K562 (cell line): ENCODE results near the gene MRPL28. TPM values are rescaled to one million over a fixed set of nuclear protein-coding genes. Genes with fewer than 3 reads are reported as not detected.

Source experiments
- CSDE1 ChIP-seq, 2 experiments: fragments of 450-650 bp; IDR thresholded peaks; 2 replicates each; pipeline ENCODE4 v1.6.1; 2016; ENCODE audit warnings: mild to moderate bottlenecking in 1 of 2
- CTBP1 ChIP-seq: fragments of 450-650 bp; IDR thresholded peaks from 2 replicates; pipeline ENCODE4 v1.6.1; 2016; ENCODE audit warnings: borderline replicate concordance
- HNRNPL ChIP-seq: fragments of 200-400 bp; formaldehyde crosslinking; IDR thresholded peaks from 2 replicates; pipeline ENCODE4 v1.6.1; 2017; ENCODE audit warnings: low read depth, mild to moderate bottlenecking, low read length
- POLR2AphosphoS5 ChIP-seq: IDR thresholded peaks from 2 replicates; pipeline ENCODE4 v1.6.1; 2011; ENCODE audit warnings: mild to moderate bottlenecking, low read depth, low read length, moderate library complexity; ENCODE audit not compliant: control insufficient read depth, insufficient read depth
- TAF9B ChIP-seq: fragments of 450-650 bp; IDR thresholded peaks from 2 replicates; pipeline ENCODE4 v1.6.1; 2018; ENCODE audit warnings: mild to moderate bottlenecking; ENCODE audit not compliant: partially characterized antibody
- ZC3H8 ChIP-seq: fragments of 450-650 bp; IDR thresholded peaks from 2 replicates; pipeline ENCODE4 v1.6.1; 2017
- polyA plus RNA-seq, 8 experiments: library from polyadenylated mRNA; depleted of rRNA in 4 of 8; stranded (reverse) in 5 of 8; unstranded in 3 of 8; fragments of >200 nt; fragmentation: Nextera tagmentation in 2 of 8; fragmentation: Illumina TruSeq in 1 of 8; extraction: Ambion mirVana in 2 of 8; extraction: Trizol in 1 of 8; gene quantifications; 2 replicates each; pipeline versions ENCODE4 v1.2.1 to v1.2.3, GENCODE V29; 2011 to 2014; ENCODE audit warnings: inconsistent platforms in 1 of 8, missing spikeins in 1 of 8
- total RNA-seq, 7 experiments: library from RNA; depleted of rRNA in 6 of 7; stranded (reverse); fragments of >200 nt in 6 of 7; fragmentation: Illumina TruSeq in 2 of 7; extraction: Trizol in 2 of 7; gene quantifications; 2 replicates each; pipeline versions ENCODE4 v1.2.1 to v1.2.3, GENCODE V29; 2011 to 2021; ENCODE audit warnings: low replicate concordance in 1 of 7
- TF ChIP-seq, protein P1 (sequence below): sonication (generic); formaldehyde crosslinking; IDR thresholded peaks from 2 replicates; pipeline ENCODE4 v1.8.1; 2023; ENCODE audit warnings: mild to moderate bottlenecking, missing genetic modification reagents
- TF ChIP-seq, protein P2 (sequence below): fragments of 450-650 bp; IDR thresholded peaks from 2 replicates; pipeline ENCODE4 v1.6.1; 2018; ENCODE audit not compliant: partially characterized antibody
- TF ChIP-seq, protein P3 (sequence below): sonication (generic); formaldehyde crosslinking; IDR thresholded peaks from 2 replicates; pipeline ENCODE4 v1.8.0; 2022; ENCODE audit warnings: mild to moderate bottlenecking, missing genetic modification reagents, borderline replicate concordance
- TF ChIP-seq, protein P4 (sequence below), 3 experiments: fragments of 200-800 bp in 1 of 3; fragments of 250-450 bp in 1 of 3; fragments of 450-650 bp in 1 of 3; sonication (Bioruptor Pico) in 1 of 3; sonication (Bioruptor generic) in 1 of 3; formaldehyde crosslinking in 1 of 3; IDR thresholded peaks; 2 replicates each; pipeline versions ENCODE4 v1.6.1 to v1.8.0; 2016 to 2022; ENCODE audit warnings: mild to moderate bottlenecking in 2 of 3, missing genetic modification characterization in 2 of 3, missing compliant biosample characterization in 1 of 3, moderate library complexity in 1 of 3
- TF ChIP-seq, protein P5 (sequence below), 2 experiments: fragments of 200-800 bp in 1 of 2; sonication (Bioruptor generic) in 1 of 2; sonication (generic) in 1 of 2; formaldehyde crosslinking in 1 of 2; IDR thresholded peaks in 1 of 2; conservative IDR thresholded peaks in 1 of 2; 2 replicates each; pipeline versions ENCODE4 v1.5.0 to v1.6.1; 2016 to 2020; ENCODE audit warnings: missing compliant biosample characterization in 1 of 2, missing genetic modification characterization in 1 of 2, missing genetic modification reagents in 1 of 2

The MRPL28 gene
- total and polyA plus RNA-seq, 9 of the 15 experiments (the other 6 are each of a cell fraction or from before 2014, with no cell fraction given): 2.5 to 323 (median 175) TPM

DNA sequence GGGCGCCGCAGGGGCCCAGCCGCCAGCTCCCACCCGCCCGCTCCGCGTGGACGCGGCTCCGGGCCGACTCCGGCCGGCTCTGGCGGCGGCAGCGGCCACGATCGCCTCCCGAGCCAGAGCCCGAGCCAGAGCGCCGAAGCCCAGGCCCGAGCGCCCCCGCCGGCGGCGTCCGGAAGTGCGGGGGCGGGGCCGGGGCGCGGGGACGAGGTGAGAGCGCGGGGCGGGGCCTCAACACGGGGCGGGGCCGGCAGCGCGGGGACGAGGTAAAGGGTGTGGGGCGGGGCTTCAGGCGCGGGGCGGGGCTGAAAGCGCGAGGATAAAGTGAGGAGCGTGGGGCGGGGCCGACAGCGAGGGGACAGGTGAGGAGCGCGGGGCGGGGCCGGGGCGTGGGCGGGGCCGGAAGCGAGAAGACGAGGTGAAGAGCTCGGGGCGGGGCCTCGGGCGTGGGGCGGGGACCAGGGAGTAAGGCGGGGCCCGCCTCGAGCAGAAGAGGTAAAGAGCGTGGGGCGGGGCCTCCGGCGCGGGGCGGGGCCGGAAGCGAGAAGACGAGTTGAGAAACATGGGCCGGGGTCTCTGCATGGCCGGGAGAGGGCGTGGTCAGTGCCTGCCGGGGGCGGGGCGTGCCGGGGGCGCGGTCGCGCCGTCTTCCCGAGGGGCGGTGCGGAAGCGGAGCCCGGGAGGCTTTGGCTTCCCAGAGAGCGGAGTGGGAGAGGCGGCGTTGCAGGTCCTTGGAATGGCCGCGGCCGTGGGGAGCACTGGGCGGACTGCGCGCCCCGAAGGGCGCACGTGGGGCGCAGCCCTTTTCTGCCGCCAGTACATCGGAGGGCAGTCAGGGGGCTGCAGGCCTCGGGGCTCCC is 17.6 kb downstream of the MRPL28 start, which contains the start of gene AXIN1 (continued):
- TF ChIP-seq, protein P1, sequence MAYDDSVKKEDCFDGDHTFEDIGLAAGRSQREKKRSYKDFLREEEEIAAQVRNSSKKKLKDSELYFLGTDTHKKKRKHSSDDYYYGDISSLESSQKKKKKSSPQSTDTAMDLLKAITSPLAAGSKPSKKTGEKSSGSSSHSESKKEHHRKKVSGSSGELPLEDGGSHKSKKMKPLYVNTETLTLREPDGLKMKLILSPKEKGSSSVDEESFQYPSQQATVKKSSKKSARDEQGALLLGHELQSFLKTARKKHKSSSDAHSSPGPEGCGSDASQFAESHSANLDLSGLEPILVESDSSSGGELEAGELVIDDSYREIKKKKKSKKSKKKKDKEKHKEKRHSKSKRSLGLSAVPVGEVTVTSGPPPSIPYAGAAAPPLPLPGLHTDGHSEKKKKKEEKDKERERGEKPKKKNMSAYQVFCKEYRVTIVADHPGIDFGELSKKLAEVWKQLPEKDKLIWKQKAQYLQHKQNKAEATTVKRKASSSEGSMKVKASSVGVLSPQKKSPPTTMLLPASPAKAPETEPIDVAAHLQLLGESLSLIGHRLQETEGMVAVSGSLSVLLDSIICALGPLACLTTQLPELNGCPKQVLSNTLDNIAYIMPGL (CRISPR knock-in tag): no peak
- TF ChIP-seq CTBP1: 0 out of 2 replicates have a peak, but pooled peaks have one; percentile 11
- TF ChIP-seq, protein P2, sequence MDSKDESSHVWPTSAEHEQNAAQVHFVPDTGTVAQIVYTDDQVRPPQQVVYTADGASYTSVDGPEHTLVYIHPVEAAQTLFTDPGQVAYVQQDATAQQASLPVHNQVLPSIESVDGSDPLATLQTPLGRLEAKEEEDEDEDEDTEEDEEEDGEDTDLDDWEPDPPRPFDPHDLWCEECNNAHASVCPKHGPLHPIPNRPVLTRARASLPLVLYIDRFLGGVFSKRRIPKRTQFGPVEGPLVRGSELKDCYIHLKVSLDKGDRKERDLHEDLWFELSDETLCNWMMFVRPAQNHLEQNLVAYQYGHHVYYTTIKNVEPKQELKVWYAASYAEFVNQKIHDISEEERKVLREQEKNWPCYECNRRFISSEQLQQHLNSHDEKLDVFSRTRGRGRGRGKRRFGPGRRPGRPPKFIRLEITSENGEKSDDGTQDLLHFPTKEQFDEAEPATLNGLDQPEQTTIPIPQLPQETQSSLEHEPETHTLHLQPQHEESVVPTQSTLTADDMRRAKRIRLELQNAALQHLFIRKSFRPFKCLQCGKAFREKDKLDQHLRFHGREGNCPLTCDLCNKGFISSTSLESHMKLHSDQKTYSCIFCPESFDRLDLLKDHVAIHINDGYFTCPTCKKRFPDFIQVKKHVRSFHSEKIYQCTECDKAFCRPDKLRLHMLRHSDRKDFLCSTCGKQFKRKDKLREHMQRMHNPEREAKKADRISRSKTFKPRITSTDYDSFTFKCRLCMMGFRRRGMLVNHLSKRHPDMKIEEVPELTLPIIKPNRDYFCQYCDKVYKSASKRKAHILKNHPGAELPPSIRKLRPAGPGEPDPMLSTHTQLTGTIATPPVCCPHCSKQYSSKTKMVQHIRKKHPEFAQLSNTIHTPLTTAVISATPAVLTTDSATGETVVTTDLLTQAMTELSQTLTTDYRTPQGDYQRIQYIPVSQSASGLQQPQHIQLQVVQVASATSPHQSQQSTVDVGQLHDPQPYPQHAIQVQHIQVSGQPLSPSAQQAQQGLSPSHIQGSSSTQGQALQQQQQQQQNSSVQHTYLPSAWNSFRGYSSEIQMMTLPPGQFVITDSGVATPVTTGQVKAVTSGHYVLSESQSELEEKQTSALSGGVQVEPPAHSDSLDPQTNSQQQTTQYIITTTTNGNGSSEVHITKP: no peak
- no peak for TF ChIP-seq CSDE1 (IDR thresholded peaks at IDR 0.05)
- TF ChIP-seq TAF9B: no peak
- TF ChIP-seq ZC3H8: no peak
- TF ChIP-seq HNRNPL: no peak
- TF ChIP-seq, protein P3, sequence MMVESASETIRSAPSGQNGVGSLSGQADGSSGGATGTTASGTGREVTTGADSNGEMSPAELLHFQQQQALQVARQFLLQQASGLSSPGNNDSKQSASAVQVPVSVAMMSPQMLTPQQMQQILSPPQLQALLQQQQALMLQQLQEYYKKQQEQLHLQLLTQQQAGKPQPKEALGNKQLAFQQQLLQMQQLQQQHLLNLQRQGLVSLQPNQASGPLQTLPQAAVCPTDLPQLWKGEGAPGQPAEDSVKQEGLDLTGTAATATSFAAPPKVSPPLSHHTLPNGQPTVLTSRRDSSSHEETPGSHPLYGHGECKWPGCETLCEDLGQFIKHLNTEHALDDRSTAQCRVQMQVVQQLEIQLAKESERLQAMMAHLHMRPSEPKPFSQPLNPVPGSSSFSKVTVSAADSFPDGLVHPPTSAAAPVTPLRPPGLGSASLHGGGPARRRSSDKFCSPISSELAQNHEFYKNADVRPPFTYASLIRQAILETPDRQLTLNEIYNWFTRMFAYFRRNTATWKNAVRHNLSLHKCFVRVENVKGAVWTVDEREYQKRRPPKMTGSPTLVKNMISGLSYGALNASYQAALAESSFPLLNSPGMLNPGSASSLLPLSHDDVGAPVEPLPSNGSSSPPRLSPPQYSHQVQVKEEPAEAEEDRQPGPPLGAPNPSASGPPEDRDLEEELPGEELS: no peak
- TF ChIP-seq, protein P4, sequence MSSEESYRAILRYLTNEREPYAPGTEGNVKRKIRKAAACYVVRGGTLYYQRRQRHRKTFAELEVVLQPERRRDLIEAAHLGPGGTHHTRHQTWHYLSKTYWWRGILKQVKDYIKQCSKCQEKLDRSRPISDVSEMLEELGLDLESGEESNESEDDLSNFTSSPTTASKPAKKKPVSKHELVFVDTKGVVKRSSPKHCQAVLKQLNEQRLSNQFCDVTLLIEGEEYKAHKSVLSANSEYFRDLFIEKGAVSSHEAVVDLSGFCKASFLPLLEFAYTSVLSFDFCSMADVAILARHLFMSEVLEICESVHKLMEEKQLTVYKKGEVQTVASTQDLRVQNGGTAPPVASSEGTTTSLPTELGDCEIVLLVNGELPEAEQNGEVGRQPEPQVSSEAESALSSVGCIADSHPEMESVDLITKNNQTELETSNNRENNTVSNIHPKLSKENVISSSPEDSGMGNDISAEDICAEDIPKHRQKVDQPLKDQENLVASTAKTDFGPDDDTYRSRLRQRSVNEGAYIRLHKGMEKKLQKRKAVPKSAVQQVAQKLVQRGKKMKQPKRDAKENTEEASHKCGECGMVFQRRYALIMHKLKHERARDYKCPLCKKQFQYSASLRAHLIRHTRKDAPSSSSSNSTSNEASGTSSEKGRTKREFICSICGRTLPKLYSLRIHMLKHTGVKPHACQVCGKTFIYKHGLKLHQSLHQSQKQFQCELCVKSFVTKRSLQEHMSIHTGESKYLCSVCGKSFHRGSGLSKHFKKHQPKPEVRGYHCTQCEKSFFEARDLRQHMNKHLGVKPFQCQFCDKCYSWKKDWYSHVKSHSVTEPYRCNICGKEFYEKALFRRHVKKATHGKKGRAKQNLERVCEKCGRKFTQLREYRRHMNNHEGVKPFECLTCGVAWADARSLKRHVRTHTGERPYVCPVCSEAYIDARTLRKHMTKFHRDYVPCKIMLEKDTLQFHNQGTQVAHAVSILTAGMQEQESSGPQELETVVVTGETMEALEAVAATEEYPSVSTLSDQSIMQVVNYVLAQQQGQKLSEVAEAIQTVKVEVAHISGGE (CRISPR knock-in tag; IDR thresholded peaks at IDR 0.05): no peak
- TF ChIP-seq, protein P5, sequence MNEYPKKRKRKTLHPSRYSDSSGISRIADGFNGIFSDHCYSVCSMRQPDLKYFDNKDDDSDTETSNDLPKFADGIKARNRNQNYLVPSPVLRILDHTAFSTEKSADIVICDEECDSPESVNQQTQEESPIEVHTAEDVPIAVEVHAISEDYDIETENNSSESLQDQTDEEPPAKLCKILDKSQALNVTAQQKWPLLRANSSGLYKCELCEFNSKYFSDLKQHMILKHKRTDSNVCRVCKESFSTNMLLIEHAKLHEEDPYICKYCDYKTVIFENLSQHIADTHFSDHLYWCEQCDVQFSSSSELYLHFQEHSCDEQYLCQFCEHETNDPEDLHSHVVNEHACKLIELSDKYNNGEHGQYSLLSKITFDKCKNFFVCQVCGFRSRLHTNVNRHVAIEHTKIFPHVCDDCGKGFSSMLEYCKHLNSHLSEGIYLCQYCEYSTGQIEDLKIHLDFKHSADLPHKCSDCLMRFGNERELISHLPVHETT (CRISPR knock-in tag; conservative IDR thresholded peaks at IDR 0.05 in 1 of 2, IDR thresholded peaks at IDR 0.05 in 1 of 2): no peak
- peak; percentile 62; the same call in 1 of the 2 replicates for TF ChIP-seq POLR2AphosphoS5
